DND-41 (cell line): ENCODE results near the gene PIGO.

Experiments used
- EZH2 ChIP-seq: IDR thresholded peaks from 3 replicates; pipeline ENCODE4 v1.6.1; 2012; ENCODE audit warnings: borderline replicate concordance, low read depth, mild to moderate bottlenecking, moderate library complexity, low read length, inconsistent platforms; ENCODE audit not compliant: severe bottlenecking
- TF ChIP-seq, protein P1 (sequence below): IDR thresholded peaks from 2 replicates; pipeline ENCODE4 v1.5.1; 2012; ENCODE audit warnings: borderline replicate concordance, low read length, moderate library complexity, mild to moderate bottlenecking; ENCODE audit not compliant: poor library complexity, severe bottlenecking; ENCODE audit errors: extremely low read depth

DNA sequence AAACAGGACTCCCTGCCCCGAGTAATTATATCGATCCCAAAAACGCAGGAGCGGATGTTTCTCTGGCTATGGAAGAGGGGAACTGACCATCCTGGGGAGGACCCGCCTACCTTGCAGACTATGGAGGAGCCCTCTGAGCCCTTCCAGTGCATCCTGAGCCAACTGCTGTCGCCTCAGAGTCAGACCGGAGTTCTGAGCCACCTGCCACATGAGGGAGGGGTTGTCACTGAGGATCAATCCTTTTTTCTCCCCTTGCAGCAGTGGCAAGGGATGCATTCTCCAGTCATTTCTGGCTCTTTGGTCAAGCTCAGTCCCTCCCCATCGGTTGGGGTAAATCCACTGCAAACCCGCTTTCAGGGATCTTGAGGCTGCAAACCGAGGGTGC, 17.4 kb downstream of the PIGO start:
- TF ChIP-seq, protein P1, sequence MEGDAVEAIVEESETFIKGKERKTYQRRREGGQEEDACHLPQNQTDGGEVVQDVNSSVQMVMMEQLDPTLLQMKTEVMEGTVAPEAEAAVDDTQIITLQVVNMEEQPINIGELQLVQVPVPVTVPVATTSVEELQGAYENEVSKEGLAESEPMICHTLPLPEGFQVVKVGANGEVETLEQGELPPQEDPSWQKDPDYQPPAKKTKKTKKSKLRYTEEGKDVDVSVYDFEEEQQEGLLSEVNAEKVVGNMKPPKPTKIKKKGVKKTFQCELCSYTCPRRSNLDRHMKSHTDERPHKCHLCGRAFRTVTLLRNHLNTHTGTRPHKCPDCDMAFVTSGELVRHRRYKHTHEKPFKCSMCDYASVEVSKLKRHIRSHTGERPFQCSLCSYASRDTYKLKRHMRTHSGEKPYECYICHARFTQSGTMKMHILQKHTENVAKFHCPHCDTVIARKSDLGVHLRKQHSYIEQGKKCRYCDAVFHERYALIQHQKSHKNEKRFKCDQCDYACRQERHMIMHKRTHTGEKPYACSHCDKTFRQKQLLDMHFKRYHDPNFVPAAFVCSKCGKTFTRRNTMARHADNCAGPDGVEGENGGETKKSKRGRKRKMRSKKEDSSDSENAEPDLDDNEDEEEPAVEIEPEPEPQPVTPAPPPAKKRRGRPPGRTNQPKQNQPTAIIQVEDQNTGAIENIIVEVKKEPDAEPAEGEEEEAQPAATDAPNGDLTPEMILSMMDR = no peak
- TF ChIP-seq EZH2 = no peak
